Smooth muscle cell of the coronary artery (primary cell): ENCODE results near the gene AEBP2. TPM values are rescaled to one million over a fixed set of nuclear protein-coding genes. Genes with fewer than 3 reads are reported as not detected.

ENCODE experiments used
- total RNA-seq: library from RNA; depleted of rRNA; stranded (reverse); fragments of >200 nt; gene quantifications from 2 replicates; pipeline ENCODE4 v1.2.3, GENCODE V29; 2014; ENCODE audit warnings: low replicate concordance

Gene AEBP2
- total RNA-seq, result 12.5 and 13.9 TPM in 2 replicates

DNA sequence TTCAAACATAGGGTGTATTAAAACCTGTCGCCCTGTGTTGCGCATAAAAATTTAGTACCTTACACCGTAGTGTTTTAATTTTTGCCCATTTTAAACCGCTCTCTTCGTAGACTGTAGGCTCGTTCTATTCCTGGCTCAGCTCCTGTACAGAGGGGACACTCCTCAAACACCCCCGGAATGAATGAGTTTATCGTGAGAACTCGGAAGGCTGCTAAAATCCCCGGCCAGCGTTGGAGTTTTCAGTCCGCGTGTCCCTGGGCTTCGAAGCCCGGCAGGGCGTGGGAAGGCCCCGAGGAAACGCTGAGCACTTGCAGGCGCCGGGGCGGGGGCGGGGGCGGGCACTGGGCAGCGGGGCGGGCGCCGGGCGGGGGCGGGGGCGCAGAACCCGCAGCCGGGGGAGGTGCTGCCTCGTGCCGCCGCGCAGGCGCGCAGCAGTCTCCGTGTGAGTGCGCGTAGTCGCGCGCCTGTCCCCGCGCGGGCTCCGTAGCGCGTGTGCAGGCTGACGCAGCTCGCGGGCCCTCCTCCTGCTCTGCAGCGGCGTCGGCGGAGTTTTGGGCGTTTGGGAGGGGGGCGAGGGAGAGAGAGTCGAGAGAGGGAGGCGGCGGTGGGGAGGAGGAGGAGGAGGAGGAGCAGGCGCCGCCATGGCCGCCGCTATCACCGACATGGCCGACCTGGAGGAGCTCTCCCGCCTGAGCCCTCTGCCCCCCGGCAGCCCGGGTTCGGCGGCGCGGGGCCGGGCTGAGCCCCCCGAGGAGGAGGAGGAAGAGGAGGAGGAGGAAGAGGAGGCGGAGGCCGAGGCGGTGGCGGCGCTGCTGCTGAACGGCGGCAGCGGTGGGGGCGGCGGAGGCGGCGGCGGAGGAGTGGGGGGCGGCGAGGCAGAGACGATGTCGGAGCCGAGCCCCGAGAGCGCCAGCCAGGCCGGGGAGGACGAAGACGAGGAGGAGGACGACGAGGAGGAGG, at the start of gene AEBP2:
AEBP2 (plus strand) TSS at position 434 of the 960 bp plus-strand sequence; CDS start at position 642, 208 bp downstream.

